GM21619 (cell line): ENCODE results near the gene GBGT1.
A peak's percentile ranks its signal among the peaks of the same experiment; 100 is the strongest.

ENCODE experiments used
- ATAC-seq: cut with Tn5 transposase; IDR thresholded peaks from one replicate; pipeline ENCODE4 v1.9.1; 2021; ENCODE audit not compliant: unreplicated experiment

The GBGT1 gene

DNA sequence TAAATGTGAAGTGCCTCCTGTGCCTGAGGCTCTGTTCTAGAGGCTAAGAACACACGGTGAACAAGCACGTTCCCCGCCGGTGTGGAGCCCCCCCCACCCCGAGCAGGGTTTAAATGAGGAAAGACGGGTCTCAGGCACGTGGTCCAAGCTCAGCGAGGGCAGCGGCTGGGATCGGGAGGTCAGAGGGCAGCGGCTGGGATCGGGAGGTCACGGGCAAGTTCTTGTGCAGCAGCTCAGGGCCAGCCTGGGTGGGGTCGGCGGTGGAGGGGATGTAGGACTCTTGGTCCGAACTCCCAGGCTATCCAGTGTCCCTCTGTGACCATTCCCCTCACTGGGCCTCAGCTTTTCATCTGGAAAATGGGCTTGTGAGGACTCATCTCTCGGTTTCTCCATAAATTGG is 2.7 kb upstream of the GBGT1 start:
- ATAC-seq: no peak

DNA sequence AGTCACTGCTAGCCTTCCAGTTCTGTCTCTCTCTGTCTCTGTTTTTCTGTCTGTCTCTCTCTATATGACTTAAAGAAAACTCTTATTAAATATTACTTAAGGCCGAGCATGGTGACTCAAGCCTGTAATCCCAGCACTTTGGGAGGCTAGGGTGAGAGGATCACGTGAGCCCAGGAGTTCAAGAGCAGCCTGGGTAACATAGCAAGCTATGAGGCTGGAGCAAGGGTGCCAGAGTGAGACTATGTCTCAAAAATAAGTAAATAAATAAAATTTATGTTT is 1.7 kb upstream of the GBGT1 start:
- ATAC-seq: no peak

DNA sequence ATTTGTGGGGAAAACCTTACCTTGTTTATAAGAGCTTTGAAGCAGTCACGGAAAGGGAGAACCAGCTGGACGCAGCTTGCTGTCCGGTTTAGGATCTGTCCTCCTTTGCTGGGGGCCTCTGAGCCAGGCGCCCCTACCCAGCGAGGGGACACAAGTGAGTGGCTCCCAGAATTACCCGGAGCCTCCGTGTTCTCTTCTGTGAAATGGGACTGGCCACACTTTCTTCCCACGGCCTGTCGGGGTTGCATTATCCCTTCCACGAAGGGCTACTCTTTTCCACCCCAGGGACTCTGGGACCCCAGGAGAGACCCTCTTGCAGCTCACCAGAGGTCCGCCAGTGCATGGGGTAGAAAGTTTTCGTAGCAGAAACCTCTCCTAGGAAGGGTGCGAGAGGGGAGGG is 477 bp upstream of the GBGT1 start:
- no peak for ATAC-seq

DNA sequence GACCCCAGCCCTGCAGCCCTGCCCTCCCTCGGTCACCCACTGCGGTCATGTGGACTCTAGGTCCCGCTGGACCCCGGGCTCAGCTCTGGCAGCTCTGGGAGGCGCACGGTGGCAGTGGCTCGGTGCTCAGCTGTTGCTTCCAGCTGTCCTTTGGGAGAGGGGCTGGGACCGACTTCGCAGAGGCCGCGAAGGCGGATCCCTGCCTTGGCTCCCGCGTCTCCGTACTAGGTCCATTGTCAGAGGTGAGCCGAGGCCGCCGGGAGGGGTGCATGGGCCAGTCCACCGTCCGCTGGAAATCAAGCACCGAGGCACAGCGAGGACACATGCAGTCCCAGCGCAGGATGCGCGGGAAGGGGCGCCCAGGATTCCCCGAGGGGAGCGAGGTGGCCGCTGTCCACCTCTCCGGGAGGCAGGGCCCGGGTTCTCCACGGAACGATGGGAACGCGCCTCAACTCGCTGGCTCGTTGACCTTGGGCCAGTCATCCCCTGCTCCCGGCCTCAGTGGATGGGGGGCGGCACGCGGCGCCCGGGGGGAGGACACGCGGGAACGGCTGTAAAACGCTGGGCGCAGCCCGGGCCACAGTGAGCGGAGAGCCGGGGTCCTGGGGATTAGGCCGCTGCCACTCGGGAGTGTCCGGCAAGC is 732 bp downstream of the GBGT1 start:
- ATAC-seq: no peak

DNA sequence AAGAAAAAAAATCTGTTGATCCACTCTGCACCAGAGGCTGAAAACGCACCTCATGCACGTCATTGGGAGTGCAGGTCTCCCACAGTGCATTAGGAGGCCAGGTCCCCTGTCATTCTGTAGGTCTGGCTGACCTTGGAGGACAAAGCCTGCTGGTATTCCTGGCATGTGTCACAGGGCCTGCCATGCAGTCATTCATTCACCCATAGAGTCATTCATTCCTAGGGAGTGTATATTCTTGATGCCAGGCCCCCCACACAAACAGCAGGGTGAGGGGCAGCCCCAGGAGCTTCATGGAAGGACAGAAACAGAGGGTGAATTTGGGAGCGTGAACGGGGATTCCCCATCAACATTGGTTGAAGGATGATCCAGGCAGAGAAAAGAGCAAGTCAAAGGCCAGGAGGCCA is 2.2 kb downstream of the GBGT1 start:
- ATAC-seq: no peak

DNA sequence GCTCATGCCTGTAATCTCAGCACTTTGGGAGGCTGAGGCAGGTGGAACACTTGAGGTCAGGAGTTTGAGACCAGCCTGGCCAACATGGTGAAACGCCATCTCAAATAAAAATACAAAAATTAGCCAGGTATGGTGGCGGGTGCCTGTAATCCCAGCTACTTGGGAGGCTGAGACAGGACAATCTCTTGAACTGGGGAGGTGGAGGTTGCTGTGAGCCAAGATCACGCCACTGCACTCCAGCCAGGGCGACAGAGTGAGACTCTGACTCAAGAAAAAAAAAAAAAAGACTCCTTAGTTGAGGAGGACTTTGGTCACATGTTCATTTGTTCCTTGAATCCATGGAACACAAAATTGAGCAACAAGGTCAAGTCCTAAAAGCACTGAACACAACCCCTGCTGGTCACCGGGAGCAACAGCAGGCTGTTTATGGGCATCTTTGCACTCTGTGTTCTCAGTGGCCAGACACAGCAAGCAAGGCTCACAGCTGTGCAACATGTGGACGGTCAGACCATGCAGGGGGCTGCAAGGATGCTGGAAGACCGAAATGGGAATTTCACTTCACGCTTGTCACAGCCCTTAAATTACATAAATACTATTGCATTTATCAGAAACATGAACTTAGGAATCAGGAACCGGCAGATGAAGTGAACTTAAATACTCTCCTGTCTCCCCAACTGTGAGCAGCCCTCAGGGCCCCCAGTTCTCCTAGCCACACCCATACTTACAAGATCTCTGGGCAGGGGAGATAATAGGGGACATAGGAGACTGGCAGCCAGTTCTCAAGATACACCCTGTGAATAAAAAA is 2.8 kb downstream of the GBGT1 start:
- ATAC-seq: no peak

DNA sequence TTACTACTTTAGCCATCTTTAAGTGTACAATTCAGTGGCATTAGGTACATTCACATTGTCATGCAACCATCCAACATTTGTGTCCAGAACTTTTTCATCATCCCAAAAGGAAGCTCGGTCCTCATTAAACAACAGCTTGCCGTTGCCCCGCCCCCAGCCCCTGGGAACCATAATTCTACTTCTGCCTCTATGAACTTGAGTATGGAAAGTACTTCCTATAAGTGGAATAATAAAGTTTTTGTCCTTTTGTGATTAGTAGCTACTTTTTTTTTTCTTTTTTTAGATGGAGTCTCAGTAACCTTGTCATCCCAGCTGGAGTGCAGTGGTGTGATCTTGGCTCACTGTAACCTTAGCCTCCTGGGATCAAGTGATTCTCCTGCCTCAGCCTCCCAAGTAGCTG is 5.0 kb downstream of the GBGT1 start:
- ATAC-seq: no peak

DNA sequence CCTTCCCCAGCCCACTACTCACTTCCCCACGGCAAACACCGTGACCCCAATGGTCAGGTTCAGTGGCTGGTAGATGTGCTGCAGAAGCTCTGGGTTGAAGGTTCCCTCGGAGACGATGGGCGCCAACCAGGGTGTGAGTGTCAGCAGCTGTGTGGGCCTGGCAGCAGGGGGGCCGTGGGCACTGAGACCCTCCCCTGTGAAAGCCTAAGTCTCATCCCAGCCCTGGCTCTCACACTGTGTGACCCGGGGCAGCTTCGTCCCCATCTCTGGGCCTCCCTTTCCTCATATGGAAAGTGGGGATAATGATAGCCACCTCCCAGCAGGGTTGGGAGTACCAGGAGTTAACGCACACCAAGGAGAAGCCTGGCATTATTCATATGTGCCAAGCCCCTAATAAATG is 8.6 kb downstream of the GBGT1 start:
- no peak for ATAC-seq

DNA sequence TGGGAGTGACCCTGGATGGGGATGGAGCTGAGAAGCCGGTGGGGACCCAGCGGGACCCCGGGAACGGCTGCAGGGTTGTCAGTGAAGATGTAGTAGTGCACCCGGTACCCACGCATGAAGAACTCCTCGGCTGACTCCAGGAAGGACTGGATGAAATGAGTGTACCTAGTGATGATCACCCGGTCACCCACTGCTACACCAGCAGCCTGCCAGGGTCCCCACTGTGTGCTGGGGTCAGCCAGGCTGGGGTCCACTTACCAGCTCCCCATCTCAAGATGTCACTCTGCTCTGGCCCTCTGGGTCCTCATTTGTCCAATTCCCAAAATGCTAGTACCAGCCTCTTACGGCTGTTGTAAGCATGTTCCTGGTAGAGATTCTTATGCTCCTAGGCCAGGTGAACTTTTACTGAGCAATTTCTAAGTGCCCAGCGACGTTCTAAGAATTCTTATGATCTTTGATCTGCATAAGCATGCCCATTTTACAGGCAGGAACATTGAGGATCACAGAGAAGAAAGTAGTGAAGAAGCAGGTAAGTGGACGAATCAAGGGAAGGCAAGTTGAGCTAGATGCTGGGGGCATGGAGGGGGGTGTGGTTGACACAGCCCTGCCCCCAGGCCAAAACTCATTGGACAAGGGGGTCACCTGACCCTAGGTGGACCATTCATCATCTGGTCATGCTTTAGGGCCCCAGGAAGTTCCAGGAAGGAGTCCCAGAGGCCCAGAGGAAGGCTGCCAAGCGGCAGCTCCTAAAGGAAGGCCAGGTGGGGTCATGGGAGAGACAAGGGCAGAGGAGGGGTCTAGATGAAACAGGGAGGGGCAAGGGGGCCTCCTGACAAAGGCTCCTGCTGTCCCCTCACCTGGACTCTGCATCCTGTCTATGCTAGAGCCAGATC is 9.4 kb downstream of the GBGT1 start:
- no peak for ATAC-seq

DNA sequence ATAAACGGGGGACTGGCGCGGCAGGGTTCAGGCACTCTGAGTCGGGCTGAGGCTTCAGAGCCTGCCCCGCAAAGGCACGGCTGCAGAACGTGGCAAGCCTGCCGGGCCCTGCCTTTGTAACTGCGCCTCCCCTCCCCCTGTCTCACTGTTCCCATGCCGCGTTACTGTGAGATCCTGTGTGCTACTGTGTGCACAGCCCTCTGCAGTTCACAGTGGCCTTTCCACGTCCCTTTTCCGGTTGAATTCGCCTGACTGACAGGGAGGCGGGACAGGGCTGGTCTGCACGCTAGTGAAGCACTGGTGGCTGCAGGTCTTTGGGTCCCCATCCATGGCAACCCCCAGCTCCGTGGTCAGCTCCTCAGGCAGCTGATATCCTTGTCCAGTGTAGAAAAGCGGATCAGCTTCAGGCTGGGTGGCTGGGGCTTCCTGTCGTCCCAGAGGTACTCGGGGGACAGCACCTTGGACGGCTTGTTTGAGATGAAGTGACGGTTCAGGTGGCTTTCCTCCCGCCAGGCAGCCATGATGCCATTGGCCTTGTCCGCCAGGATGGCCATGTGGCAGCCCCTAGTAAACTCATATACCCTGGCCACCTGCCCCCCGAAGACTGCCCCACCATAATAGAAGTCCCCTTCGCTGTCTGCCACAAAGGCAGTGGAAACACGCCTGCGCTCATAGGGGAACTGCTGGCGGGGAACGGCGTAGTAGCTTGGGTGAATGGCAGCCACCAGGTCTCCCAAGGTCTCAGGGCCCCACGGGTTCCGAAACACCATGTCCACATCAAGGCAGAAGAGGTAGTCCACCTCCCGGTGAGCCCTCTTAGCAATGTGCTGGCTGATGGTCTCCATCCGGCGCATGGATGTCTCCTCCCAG is 10.3 kb downstream of the GBGT1 start:
- no peak for ATAC-seq

DNA sequence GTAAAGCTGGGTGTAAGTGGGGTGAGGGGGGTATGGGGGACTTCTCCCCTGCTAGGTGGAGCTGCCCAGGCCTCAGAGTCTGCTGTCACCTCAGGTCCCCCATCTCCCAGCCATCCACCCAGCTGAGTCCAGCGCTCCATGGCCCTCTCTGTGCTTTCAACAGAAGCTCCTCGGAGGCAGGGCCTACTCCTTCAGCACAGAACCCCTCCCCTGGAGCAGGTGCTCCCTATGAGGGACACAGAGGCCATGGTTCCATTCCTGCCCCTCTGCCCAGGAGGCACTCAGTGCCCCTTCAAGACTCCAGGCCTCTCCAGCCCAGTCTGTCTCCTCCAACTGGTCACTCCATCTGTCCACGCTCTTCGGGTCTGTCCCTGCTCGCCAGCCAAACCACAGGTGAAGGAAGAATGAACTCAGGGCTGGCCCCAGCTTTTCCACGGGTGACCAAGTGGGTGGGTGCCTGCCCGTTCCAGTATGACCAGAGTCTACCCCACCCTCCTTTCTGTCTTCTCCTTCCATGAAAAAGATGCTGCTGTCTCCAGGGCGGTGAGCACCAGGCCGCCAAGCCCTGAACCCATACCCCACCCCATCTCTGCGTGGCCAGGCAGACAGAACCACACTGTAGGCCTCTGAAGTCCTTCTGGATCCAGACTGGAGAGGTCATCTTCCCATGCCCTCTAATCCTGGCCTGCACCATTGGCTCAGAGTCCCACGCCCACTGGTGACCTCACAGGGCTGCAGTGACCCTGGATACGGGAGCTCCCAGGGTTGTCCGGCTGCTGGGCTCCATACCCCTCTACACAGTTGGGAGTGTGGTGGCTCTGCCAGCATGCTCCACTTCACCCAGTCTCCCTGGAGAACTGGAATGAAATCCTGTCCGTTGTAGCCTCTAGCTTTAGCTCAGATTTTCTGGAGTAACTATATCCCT is 11.9 kb downstream of the GBGT1 start:
- no peak for ATAC-seq

DNA sequence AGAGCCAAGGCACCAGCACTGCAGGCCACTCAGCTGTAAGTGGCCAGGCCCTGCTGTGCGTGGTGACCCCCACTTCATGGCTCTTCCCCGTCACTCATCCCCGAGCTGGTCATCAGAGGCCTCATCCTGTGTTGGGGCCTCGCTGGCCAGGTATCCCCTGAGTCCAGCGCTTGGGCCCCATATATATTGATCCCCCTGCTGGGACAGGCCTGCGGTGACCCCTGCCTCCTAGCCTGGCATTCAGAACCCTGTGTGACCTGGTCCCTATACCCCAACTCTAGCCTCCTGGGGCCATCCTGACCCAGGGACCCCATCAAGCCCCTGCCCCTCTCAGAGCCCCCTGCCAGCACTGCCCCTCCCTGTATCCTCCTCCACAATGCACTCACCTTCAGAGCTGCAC is 12.7 kb downstream of the GBGT1 start:
- no peak for ATAC-seq

DNA sequence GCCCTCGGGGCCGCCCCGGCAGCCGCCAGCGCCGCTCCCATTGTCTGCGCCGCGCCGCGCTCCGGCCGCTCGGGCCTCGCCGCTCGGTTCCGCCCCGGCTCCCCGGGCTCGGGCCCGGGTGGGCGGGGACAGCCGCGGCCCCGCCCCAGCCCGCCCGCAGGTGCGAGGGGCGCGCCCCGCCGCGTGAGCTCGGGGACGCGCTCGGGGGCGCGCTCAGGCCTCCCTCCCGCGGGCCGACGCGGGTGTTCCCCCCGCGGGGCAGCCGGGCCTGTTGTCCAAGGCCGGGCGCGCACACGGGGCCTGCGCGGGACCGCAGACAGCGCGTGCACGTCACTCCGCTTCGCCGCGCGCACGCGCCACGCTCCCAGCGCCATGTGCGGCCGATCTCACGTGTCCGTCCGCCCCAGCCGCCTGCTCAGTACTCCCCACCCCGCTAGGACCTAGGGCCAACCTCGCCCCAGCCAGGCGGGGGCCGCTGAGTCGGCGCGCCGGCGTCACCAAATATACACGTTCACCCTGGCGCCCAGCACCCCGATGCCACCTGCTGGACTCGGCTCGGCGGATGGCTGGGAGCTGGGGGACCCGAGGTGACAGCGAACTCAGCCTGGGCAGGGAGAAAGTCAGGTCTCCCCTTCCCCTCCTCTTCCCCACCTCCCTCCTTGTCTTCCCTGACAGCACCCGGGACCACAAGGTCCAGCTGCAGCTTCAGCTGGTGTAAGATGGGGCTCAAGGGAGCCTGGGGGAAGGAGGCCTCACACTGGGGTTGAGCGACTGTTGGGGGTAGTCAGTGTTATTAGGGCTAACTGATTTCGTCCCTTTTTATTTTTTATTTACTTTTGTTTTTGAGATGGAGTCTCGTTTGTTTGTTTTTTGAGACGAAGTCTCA is 14.3 kb downstream of the GBGT1 start:
- ATAC-seq: peak; percentile 59

DNA sequence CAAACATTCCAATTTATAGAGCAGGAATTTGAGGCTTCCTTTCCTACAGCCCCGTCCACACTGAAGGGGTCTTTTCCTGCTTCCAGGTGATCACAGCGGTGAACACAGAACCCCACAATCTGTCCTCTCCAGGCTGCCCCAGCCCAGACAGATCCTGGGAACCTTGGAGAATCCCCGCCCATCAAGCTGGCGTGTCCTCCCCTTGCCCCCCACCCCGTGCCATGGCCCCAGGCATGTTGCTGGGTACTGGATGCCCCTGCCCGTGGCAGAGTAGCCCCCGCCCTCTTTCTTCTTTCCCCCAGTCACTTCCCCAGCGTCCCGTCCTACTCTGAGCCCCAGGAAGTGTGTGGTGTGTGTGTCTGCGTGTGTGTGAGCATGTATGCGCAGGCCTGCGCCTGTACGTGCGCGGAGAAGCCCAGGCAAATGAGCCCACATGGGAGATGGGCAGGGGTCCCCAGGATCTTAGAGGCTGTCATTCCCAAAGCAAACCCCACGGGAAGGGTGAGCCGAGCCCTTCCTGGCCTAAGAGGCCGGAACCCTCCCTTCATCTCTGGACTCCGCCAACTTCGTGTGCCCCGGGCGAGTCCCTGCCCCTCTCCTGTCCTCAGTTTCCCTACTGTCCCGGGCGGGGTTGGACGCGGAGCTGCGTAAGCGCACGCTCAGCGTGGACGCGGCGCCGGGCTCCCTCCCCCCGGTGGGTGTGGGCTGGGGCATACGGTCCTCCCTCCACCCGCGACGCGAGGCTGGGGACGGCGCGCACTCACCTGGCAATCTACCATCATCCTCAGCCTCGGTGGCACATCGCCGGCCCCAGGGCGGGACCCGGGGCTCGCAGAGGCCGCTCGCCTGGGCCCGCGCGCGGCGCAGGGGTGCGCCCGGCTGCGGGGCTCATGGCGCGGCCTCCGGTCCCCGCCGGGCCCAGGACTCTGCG is 15.2 kb downstream of the GBGT1 start:
- ATAC-seq: peak; percentile 17

DNA sequence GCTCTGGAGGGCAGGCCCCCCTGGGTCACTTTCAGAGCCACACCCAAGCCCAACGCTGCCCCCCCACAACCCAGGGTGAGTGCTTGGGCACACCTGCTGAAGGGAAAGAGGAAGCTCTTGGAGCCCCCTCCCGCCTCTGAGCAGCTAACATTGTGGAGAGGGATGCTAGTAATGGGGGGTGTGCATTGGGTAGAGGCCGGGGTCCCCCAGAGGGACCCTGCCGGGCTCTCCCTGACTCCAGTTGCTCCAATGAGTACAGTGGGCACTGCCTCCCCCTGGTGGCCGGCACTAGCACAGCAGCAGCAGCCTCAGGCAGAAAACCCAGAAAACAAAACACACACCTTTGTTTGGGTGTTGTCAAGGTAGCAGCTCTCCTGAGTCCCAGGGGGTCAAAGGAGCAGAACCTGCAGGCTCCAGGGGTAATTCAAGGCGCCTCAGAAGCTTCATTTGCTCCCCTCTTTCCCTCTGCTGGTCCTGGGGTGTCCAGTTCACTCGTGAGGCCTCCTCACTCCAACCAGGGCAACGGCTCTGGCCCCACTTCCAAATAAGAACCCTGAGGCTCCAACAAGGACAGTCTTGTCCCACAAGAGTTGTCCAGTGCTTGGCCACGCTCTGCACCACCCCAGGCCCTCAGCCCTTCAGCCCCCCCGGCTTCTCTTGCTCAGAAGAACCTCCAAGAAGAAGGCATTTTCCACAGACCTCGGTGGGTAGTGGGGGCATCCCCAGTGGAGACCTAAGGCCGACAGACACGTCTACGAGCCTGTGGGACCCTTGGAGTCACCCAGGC is 16.1 kb downstream of the GBGT1 start:
- ATAC-seq: no peak

DNA sequence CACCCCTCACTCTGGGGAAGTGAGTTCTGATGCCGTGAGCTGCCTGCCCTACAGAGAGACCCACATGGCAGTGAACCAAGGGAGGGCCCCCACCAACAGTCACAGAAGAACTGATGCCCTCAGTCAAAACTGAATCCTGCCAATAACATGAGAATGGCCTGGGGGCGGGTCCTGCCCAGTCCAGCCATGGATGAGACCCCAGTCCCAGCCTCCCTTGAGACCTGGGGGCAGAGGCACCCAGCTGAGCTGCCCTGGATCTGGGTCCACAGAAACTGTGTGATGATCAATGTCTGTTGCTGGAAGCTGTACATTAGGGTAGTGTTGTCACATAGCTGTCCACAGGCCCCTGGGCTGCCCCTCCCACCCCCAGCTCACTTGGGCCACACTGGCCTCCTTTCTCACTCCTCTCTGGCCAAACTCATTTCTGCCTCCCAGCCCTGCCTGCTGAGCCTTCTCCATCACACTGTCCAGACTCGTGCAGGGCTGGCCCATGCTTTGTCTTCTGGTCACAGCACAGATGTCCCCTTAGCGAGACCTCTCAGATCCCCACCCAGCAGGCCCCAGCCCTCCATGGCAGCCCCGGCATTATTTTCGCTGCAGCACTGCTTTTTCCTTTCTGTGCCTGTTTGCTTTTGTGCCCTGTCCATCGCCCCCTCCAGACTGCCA is 16.8 kb downstream of the GBGT1 start:
- ATAC-seq: no peak
